ENCODE results near the gene RHOT1. TPM values are rescaled to one million over a fixed set of nuclear protein-coding genes. Genes with fewer than 3 reads are reported as not detected.

RHOT1 gene
- total and polyA plus RNA-seq, 7 experiments from 2014 or later: 24.3 to 31.7 (median 29.3) TPM

- H3K9me3 Mint-ChIP-seq: no peaks in the 10 kb centered on the region
- H3K4me3 ChIP-seq (ENCODE audit: low read length): no peak overlapping the region
- H3K27ac ChIP-seq (ENCODE audit: low read depth, low read length): no peak overlapping the region
- no peak overlapping the region for H3K4me3 Mint-ChIP-seq
- CTCF ChIA-PET: interaction anchor here (0.9 kb wide), 1 partner anchor 150 kb away, joined by 3 read pairs; no protein-coding TSS in a partner anchor
- H3K36me3 ChIP-seq (ENCODE audit: control insufficient read depth in 2 of 3, insufficient read depth in 3 of 3, low read length in 3 of 3): peaks cover 0 to 4% (median 0%) of the 10 kb centered on the region in 3 experiments
- POLR2A ChIA-PET: no interaction called here
- H3K4me1 Mint-ChIP-seq: peaks cover 32 to 58% (median 44%) of the 10 kb centered on the region in 7 donors
- DNase-seq (no peak), ATAC-seq (no peak)
- H3K4me1 ChIP-seq (ENCODE audit: control insufficient read depth in 2 of 2, insufficient read depth in 2 of 2, low read length in 2 of 2): peaks cover 0 to 8% of the 10 kb centered on the region in 2 donors
- intact Hi-C loops (cut with micrococcal nuclease): no loop called here
- H3K27me3 Mint-ChIP-seq: no peaks in the 10 kb centered on the region
- H3K27me3 ChIP-seq (ENCODE audit: control insufficient read depth in 2 of 2, insufficient read depth in 2 of 2, low read length in 2 of 2): no peaks in the 10 kb centered on the region
- H3K27ac Mint-ChIP-seq: peak overlapping the region in 1 of 9 donors; percentile 46
- H3K36me3 Mint-ChIP-seq: peaks cover 6 to 23% (median 6%) of the 10 kb centered on the region in 5 donors
- H3K9me3 ChIP-seq (ENCODE audit: control insufficient read depth in 2 of 3, low read length in 3 of 3): no peaks in the 10 kb centered on the region
These were observed 6.0 kb downstream of the RHOT1 start for GRCh38 chr17:32148351-32148750.

- ChIA-PET POLR2A (no interaction called here), CTCF (no interaction called here)
- Mint-ChIP-seq H3K4me1 (peaks cover 21 to 45% (median 36%) of the 10 kb centered on the region in 7 donors), H3K9me3 (no peaks in the 10 kb centered on the region), H3K27ac (peak overlapping the region in 3 of 9 donors; percentile 11 to 24 (median 13)), H3K36me3 (peaks cover 10 to 28% (median 14%) of the 10 kb centered on the region in 5 donors), H3K27me3 (no peaks in the 10 kb centered on the region), H3K4me3 (no peak overlapping the region)
- Histone ChIP-seq H3K4me1 (ENCODE audit: control insufficient read depth in 2 of 2, insufficient read depth in 2 of 2, low read length in 2 of 2) (peaks cover 0 to 4% of the 10 kb centered on the region in 2 donors), H3K36me3 (ENCODE audit: control insufficient read depth in 2 of 3, insufficient read depth in 3 of 3, low read length in 3 of 3) (peaks cover 0 to 19% (median 0%) of the 10 kb centered on the region in 3 experiments), H3K27ac (ENCODE audit: low read depth, low read length) (no peak overlapping the region), H3K4me3 (ENCODE audit: low read length) (no peak overlapping the region), H3K9me3 (ENCODE audit: control insufficient read depth in 2 of 3, low read length in 3 of 3) (no peaks in the 10 kb centered on the region), H3K27me3 (ENCODE audit: control insufficient read depth in 2 of 2, insufficient read depth in 2 of 2, low read length in 2 of 2) (no peaks in the 10 kb centered on the region)
- DNase-seq (no peak), ATAC-seq (no peak)
- intact Hi-C loops (cut with micrococcal nuclease): no loop called here
These were observed 8.1 kb downstream of the RHOT1 start for GRCh38 chr17:32150358-32150757.

GRCh38 chr17:32152130-32152529 lies 9.8 kb downstream of the RHOT1 start:
- no peaks in the 10 kb centered on the region for H3K9me3 Mint-ChIP-seq
- CTCF ChIA-PET: no interaction called here
- H3K27me3 Mint-ChIP-seq: no peaks in the 10 kb centered on the region

GRCh38 chr17:32155896-32156295 lies 13.6 kb downstream of the RHOT1 start:
- Histone ChIP-seq H3K27me3 (ENCODE audit: control insufficient read depth in 2 of 2, insufficient read depth in 2 of 2, low read length in 2 of 2) (no peaks in the 10 kb centered on the region), H3K36me3 (ENCODE audit: control insufficient read depth in 2 of 3, insufficient read depth in 3 of 3, low read length in 3 of 3) (peaks cover 0 to 43% (median 0%) of the 10 kb centered on the region in 3 experiments), H3K4me3 (ENCODE audit: low read length) (no peak overlapping the region), H3K4me1 (ENCODE audit: control insufficient read depth in 2 of 2, insufficient read depth in 2 of 2, low read length in 2 of 2) (no peaks in the 10 kb centered on the region), H3K27ac (ENCODE audit: low read depth, low read length) (no peak overlapping the region), H3K9me3 (ENCODE audit: control insufficient read depth in 2 of 3, low read length in 3 of 3) (no peaks in the 10 kb centered on the region)
- H3K27ac Mint-ChIP-seq: no peak overlapping the region
- POLR2A ChIA-PET: no interaction called here
- intact Hi-C loops (cut with micrococcal nuclease): no loop called here
- CTCF ChIA-PET: no interaction called here
- no peaks in the 10 kb centered on the region for H3K9me3 Mint-ChIP-seq
- H3K27me3 Mint-ChIP-seq: no peaks in the 10 kb centered on the region
- peaks cover 5 to 15% (median 11%) of the 10 kb centered on the region in 7 donors for H3K4me1 Mint-ChIP-seq
- H3K4me3 Mint-ChIP-seq: no peak overlapping the region
- ATAC-seq (no peak), DNase-seq (no peak)
- H3K36me3 Mint-ChIP-seq: peaks cover 10 to 33% (median 20%) of the 10 kb centered on the region in 5 donors

More at GRCh38 chr17:32152130-32152529, 9.8 kb downstream of the RHOT1 start:
- intact Hi-C loops (cut with micrococcal nuclease): no loop called here
- no peaks in the 10 kb centered on the region for H3K27me3 ChIP-seq (ENCODE audit: control insufficient read depth in 2 of 2, insufficient read depth in 2 of 2, low read length in 2 of 2)
- no peak for DNase-seq
- no peak for ATAC-seq
- H3K4me1 ChIP-seq (ENCODE audit: control insufficient read depth in 2 of 2, insufficient read depth in 2 of 2, low read length in 2 of 2): peaks cover 0 to 4% of the 10 kb centered on the region in 2 donors
- H3K4me3 ChIP-seq (ENCODE audit: low read length): no peak overlapping the region
- peaks cover 18 to 39% (median 34%) of the 10 kb centered on the region in 7 donors for H3K4me1 Mint-ChIP-seq
- H3K27ac ChIP-seq (ENCODE audit: low read depth, low read length): no peak overlapping the region
- peaks cover 10 to 29% (median 16%) of the 10 kb centered on the region in 5 donors for H3K36me3 Mint-ChIP-seq
- H3K27ac Mint-ChIP-seq: no peak overlapping the region
- peaks cover 0 to 22% (median 0%) of the 10 kb centered on the region in 3 experiments for H3K36me3 ChIP-seq (ENCODE audit: control insufficient read depth in 2 of 3, insufficient read depth in 3 of 3, low read length in 3 of 3)
- no peak overlapping the region for H3K4me3 Mint-ChIP-seq
- POLR2A ChIA-PET: no interaction called here
- H3K9me3 ChIP-seq (ENCODE audit: control insufficient read depth in 2 of 3, low read length in 3 of 3): no peaks in the 10 kb centered on the region

- Histone ChIP-seq H3K27me3 (ENCODE audit: control insufficient read depth in 2 of 2, insufficient read depth in 2 of 2, low read length in 2 of 2) (no peaks in the 10 kb centered on the region), H3K4me1 (ENCODE audit: control insufficient read depth in 2 of 2, insufficient read depth in 2 of 2, low read length in 2 of 2) (no peaks in the 10 kb centered on the region), H3K36me3 (ENCODE audit: control insufficient read depth in 2 of 3, insufficient read depth in 3 of 3, low read length in 3 of 3) (peaks cover 0 to 43% (median 0%) of the 10 kb centered on the region in 3 experiments), H3K27ac (ENCODE audit: low read depth, low read length) (no peak overlapping the region), H3K4me3 (ENCODE audit: low read length) (no peak overlapping the region), H3K9me3 (ENCODE audit: control insufficient read depth in 2 of 3, low read length in 3 of 3) (no peaks in the 10 kb centered on the region)
- no peak overlapping the region for H3K27ac Mint-ChIP-seq
- CTCF ChIA-PET: no interaction called here
- POLR2A ChIA-PET: no interaction called here
- H3K4me1 Mint-ChIP-seq: peaks cover 2 to 14% (median 7%) of the 10 kb centered on the region in 7 donors
- H3K36me3 Mint-ChIP-seq: peaks cover 10 to 39% (median 23%) of the 10 kb centered on the region in 5 donors
- DNase-seq (no peak), ATAC-seq (no peak)
- no peaks in the 10 kb centered on the region for H3K27me3 Mint-ChIP-seq
- H3K9me3 Mint-ChIP-seq: no peaks in the 10 kb centered on the region
- no peak overlapping the region for H3K4me3 Mint-ChIP-seq
- intact Hi-C loops (cut with micrococcal nuclease): no loop called here
These were observed 14.4 kb downstream of the RHOT1 start for GRCh38 chr17:32156656-32157055.

- no peak overlapping the region for H3K4me3 ChIP-seq (ENCODE audit: low read length)
- H3K4me3 Mint-ChIP-seq: no peak overlapping the region
- no peak overlapping the region for H3K27ac ChIP-seq (ENCODE audit: low read depth, low read length)
- H3K36me3 ChIP-seq (ENCODE audit: control insufficient read depth in 2 of 3, insufficient read depth in 3 of 3, low read length in 3 of 3): peaks cover 0 to 43% (median 0%) of the 10 kb centered on the region in 3 experiments
- H3K9me3 Mint-ChIP-seq: no peaks in the 10 kb centered on the region
- H3K27me3 Mint-ChIP-seq: no peaks in the 10 kb centered on the region
- peaks cover 0 to 10% (median 2%) of the 10 kb centered on the region in 7 donors for H3K4me1 Mint-ChIP-seq
- H3K4me1 ChIP-seq (ENCODE audit: control insufficient read depth in 2 of 2, insufficient read depth in 2 of 2, low read length in 2 of 2): no peaks in the 10 kb centered on the region
- intact Hi-C loops (cut with micrococcal nuclease): no loop called here
- H3K36me3 Mint-ChIP-seq: peaks cover 10 to 38% (median 23%) of the 10 kb centered on the region in 5 donors
- H3K9me3 ChIP-seq (ENCODE audit: control insufficient read depth in 2 of 3, low read length in 3 of 3): no peaks in the 10 kb centered on the region
- no peaks in the 10 kb centered on the region for H3K27me3 ChIP-seq (ENCODE audit: control insufficient read depth in 2 of 2, insufficient read depth in 2 of 2, low read length in 2 of 2)
- ChIA-PET CTCF (no interaction called here), POLR2A (no interaction called here)
- no peak for ATAC-seq
- DNase-seq: no peak
- H3K27ac Mint-ChIP-seq: no peak overlapping the region
These were observed 14.9 kb downstream of the RHOT1 start for GRCh38 chr17:32157225-32157624.

Measured in naive thymus-derived CD4-positive, alpha-beta T cell (primary cell).